GM18868 (cell line): ENCODE results near the gene MLYCD.

Experiments used
- ATAC-seq: cut with Tn5 transposase; IDR thresholded peaks from one replicate; pipeline ENCODE4 v1.9.1; 2021; ENCODE audit warnings: mild to moderate bottlenecking, moderate library complexity; ENCODE audit not compliant: unreplicated experiment

MLYCD gene

DNA sequence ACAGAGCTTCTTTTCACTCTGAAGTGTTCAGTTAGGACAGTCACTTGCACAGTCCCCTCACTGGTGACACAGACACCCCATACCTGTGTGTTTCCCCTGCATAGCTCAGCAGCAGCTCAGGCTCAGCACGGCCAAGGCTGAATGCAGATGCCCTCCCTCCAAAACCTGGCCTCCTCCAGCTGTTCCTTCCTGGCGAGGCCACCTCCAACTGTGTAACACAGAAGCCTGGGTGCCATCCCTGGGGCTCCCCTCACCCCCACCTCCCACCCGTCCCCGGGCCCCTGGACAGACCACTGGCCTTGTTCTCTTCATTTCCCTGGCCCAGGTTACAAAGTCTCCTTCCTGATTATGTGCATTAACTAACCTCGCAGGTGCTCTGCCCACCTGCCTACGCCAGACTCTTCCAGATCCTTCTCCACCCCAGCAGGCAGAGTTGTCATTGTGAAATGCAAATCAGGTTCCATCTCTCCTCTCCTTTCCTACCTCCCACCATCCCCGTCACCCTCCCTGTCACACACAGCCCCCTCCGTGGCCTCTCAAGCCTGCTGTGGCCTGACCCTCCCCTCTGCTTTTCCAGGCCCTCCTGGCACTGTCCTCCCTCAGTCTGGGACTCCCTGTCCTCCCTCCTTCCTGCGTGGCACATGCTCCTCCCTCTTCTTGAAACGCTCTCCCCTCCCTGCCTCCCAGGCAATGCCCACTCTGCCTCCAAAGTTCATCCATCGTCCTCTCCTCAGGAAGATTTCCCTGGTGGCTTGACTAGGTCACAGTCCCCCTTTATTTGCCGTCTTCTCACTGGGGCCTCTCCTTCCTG is 26.4 kb downstream of the MLYCD start:
- ATAC-seq, result no peak

DNA sequence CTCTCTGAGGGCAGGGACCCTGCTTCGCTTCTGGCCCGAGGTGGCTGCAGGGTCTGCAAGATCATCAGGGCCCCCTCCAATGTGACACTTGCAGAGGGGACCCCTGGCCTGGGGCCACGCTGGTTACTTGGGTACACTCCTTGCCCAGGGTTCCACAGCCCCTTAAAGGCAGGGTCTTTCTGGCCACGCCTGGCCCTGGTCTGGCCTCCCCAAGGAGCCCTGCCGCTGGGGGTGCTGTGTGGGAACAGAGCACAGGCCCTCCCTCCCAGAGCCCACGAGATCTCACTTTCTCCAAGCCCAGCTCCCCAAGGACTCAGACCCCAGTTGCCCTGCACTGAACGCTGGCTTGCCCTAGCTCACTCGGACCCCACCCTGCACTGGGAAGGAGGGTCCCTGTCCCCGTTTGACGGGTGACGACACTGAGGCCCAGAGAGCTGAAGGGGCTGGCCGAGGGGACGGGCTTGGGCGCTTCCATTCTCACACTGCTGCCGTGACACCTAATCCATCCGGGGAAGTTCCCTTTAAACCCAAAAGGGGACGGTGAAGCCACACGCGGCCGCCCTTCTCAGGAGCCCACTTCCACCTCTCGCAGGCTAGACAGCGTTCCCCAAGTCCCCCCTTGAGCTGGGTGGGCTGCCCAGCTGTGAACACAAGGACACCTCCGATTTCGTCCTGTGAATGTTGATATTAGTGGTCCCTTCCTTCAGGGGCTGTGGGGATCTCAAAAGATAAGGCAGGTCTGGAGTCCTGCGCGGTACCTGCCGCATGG is 27.2 kb downstream of the MLYCD start:
- peak; percentile 16 for ATAC-seq

DNA sequence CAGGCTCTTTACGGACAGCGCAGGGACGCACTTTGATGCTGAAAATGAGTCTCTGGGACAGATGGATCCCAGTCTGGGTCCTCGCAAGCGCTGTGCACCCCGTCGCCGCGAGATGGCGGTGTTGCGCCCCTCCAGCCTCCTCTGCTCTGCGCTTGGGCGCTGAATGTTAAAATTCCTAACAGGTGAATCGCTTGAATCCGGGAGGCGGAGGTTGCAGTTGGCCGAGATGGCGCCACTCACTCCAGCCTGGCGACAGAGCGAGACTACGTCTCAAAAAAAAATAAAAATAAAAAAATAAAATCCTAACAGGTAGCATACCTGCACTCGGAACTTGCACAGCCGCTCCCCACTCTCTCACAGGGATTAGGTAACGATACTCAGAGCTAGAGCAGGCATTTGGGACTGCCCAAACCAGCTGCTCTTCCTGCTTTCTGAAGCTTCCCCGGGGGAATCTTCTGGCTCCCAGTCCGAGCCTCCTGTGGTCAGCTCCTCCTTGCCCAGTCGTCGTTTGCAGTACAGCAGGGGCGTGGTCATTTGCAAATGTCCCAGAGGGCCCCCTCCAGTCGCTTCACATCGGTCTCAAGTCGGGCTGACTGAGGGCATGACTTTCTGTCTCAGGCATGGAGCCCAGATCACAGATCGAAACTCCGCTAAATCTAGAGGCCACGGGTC is 27.9 kb downstream of the MLYCD start:
- peak; percentile 64 for ATAC-seq

DNA sequence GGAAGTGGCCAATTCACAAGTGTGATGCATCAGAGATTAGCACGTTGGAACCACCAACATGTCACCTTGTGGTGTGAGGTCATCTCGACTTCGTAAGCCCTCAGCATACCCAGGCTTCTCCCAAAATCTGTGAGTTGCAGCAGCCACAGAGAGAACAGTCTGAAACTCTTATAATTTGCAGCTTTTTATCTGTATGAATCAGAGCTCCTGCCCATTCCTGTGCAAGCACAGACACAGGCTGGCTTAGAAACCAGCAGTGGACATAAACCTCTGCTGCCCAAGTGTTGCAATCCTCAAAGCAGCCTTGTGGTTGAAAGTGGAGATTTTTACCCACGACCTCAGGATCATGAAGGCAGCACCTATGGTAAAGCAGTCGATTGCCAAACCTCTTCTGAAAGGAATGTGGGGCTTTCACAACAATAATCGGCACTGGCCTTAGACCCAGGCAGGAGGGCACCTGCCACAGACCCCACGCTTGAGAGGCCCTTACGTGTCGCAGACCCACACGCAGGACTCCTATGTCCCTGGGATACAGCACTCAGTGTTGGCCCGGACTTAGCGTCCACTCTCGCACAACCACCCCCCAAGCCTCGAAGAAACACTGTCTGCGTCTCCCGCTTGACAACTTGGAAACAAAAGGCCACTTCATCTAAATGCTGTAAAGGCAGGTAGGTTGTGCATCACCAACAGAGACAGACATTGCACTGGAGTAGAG is 29.6 kb downstream of the MLYCD start:
- ATAC-seq, result no peak

DNA sequence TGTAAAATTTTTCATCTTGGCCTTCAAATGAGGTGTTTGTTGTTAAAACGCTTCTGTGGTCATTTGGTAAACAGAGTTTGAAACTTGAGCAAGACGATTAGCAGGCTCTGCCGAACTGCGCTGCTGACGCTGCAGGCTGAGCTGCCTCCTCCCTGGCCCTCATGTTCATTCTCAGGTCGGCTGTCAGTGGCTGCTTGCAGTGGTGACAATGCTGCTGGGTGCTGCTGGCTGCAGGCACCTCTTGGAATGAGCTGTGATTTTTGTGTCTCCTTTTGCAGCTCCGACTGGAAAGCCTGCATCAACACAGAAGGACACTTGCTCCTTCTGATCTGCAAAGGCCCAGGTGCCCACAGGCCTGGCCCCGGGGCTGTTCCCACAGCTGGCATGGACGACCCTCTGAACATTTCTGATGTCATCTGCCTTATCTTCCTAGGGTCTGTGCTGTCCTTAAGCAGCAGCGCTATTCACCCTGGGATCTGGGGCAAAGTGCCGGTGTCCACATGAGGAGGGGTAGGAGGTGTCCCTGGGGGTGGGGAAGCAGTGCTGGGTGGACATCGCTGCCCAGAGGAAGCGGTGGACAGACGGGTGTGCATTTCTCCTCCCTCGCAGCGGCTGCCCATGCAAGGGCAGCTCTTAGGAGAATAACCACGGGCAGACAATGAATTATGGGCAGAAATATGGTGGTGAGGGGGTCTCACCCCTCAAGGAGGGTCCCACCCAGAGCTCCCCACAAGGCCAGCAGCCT is 31.1 kb downstream of the MLYCD start:
- ATAC-seq, result no peak

DNA sequence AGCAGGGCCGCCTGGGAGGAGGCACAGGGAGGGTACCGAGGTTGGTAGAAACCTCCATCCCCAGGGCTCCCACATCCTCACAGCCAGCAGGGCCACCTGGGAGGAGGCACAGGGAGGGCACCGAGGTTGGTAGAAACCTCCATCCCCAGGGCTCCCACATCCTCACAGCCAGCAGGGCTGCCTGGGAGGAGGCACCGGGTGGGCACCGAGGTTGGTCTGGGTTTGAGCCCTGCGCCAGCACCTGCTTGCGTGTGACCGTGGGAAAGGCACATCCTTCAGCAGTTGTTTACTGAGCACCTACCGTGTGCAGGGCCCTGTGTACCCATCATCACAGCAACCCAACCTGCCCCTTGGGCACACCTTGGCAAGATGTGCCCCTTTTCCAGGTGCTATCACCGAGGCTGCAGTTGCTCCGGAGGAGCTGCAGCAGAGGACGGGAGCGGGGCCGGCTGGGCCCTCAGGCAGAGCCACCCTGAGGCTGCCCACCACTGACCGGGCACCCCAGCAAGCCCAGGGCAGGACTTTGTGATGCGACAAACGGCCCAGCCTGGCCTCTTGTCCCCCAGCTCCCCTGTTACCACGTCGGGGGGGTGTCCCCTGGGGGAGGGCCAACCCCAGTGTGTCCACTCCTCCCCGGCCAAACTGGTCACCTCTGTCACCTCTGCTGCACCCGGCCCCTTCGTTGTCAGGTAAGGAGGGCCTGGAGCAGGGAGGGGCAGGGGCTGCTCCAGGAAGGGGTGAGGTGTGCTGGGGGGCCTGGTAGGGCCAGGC is 32.0 kb downstream of the MLYCD start:
- no peak for ATAC-seq

DNA sequence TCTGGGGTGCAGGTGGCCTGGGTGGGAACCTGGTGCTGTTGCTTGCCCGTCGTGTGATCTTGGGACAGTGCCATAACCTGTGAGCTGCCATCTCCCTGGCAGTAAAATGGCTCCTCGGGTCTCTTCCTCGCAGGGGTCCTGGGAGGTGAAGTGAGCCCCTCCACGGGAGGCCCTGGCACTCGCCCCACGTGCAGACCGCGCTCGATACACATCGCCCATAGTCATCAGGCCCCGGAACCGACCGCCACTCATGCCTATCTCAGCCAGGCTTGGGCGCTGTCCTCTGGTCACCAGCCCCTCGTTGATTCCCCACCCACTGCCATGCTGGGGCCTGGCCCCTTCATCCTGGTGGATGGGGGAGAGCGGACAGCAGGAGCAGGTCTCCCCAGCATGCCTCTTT is 32.6 kb downstream of the MLYCD start:
- ATAC-seq, result no peak

DNA sequence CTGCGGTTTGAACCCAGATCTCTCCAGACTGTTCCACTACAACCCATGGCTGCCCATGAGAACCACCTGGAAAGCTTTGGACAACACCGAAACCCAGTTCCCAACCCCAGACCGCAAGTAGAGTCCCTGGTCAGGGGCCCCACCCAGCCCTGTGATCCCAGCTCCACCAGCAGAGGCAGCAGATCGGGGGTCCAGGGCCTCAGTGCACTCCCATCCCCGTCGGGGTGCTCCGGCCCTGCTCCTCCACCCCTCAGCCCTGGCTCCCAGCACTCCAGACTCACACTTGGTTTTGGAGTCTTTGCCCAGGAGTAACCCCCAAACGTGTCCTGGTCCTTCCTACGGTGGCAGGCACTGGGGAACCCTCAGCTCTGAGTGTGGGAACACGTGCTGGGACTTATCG is 33.4 kb downstream of the MLYCD start:
- no peak for ATAC-seq

DNA sequence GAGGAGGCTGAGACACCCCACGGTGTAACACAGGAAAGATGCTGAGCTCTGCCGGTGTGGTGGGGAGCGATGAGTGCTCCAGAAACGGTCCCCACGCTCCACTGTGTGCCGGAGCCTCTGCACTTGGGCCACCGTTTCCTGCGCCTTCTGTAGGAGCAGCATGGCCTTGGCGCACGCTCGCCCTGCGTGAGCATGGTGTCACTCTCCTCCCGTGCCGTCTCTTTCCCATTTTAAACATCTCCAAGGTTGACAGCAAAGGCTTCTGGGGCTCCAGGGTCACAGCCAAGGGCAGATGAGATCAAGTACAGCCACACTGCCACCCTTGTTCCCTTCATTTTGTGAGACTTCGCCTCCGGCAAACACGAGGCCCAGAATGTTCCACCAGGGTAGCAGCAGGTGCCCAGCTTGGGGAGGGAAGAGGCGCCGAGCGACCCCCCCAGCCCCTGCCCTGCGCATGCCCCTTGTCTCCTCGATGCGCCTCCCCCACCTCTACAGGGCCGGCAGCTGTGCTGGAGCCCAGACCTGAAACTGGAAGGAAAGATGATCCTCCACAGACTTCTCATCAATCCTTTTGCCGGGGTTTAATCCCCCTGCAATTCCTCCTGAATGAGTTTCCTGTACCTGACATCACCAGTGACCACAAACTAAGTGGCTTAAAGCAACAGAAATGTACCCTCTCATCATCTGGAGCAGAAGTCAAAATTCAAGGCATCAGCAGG is 34.2 kb downstream of the MLYCD start:
- no peak for ATAC-seq

DNA sequence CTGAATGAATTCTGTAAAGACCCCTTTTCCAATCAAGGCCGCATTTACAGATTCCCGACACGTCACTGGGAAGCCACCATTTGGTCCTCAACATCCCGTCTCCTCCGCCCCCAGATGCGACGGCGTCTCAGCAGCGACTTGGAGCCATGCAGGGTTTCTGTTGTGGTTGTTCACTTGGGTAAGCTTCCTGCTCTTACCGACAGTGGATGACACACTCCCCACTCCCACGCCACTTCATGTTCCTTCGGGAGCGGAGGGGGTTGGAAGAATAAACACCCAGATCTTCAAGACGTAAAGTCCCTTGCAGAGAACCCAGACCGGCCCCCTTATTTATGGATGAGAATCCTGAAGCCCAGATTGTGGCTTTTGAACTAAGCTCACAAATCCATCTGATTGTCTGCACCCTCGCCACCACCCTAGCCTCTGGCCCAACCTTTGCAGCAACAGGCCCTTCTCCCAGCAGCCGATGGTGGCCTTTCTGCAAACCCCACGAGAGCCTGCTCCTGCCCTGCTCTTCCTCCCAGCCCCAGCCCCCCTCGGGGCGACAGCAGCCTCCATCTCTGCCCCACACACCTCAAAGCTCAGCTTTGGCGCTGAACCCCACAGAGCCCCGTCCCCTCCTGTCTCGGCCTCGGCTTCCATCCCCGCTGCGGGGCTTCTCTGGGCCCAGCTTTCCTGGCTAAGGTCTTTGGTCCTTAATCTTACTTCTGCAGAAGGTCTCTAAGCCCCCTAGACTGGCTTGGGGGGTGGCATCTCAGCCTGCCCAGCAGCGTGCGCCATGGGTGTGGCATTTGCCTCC is 35.2 kb downstream of the MLYCD start:
- no peak for ATAC-seq

DNA sequence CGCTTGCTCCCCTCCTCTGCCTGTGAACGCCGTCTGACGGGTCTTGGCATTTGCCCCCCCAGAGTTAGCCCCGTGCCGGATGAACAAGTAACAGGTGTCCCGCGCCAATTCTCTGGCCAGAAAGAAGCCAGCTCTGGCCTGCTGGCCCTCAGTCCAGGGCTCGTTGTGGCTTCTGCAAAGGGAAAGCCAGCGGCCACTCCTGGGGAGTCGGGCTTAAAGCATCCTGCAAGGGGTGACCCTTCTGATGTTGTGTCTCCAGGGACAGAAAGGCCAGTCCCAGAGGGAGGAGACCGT is 35.7 kb downstream of the MLYCD start:
- no peak for ATAC-seq

DNA sequence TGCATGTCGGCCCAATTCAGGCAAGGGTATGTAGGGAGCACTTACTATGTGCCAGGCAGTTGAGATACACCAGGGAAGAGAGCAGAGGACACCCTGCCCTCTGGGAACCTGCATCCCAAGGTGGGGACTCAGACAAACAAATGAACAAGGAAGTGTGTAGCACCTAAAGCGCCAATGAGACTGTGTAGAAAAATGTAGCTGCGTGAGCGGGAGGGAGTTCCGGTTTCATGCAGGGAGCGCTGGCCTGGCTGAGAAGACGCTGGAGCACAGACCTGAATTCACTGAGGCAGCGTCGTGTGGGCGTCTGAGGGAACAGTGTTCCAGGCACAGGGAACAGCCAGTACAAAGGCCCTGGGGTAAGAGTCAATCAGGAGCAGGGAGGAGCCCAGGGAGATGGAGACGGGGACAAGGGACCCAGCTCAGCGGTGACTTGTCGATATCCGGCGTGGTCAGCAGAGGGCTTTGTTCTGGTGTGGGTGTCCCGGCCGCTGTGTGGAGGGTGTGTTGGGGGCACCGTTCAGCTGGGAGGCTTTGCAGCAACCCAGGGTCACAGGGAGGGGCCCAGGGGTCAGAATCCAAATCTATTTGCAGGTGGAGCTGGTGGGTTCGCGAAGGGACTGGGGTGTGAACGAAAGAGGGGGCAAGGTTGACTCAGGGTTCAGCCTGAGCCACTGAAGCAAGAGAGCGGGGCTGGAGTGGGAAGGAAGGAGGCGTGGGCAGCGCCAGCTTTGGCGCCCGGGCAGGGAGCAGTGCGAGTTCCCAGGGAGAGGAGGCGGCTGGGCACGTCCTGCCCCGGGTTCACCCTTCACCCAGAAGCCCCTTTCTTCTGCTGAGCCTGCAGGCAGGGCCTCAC is 36.3 kb downstream of the MLYCD start:
- ATAC-seq, result no peak

DNA sequence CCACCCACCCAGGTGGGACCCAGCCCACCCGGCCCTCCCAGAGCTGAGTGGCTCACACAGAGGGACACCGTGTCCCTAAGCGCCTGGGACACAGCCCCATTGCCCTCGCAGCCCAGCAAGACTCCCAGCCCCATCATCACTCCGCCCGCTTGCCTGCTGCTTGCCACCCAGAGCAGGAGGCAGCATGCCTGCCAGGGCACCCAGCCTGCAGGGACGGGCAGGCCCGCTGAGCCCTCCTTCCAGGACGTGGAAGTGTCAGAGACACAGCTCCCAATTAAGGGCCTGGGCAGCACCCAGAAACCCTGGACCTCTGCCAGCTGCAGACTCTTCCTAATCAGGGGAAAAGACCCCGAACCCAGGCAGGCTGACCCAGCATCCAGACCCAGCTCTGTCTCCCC is 36.9 kb downstream of the MLYCD start:
- ATAC-seq, result no peak

DNA sequence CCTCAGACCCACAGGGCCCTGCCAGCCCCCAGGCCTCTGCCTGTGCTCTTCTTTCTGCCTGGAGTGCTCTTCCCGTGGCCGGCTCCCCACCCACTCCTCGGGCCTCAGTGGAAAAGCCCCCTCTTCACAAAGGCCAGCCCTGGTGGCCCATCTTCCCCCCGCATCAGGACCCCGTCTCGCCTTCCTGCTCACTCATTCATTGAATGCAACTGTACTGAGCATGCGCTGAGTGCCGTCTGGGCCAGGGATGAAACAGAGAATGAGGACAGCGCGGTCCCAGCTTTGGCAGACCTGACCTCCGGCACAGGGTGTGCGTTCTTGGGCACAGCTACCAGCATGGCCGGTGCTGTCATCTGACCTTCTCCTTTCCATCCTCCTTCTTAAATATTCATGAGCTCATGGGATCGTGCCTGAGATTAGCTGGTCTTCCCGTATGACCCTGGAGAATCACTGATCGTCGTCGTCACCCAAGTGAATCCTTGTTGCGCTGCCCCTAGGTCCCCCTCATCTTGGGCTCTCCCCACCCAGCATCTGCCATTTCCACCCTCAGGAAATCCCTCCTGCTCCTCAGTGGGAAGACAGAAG is 37.8 kb downstream of the MLYCD start:
- no peak for ATAC-seq

DNA sequence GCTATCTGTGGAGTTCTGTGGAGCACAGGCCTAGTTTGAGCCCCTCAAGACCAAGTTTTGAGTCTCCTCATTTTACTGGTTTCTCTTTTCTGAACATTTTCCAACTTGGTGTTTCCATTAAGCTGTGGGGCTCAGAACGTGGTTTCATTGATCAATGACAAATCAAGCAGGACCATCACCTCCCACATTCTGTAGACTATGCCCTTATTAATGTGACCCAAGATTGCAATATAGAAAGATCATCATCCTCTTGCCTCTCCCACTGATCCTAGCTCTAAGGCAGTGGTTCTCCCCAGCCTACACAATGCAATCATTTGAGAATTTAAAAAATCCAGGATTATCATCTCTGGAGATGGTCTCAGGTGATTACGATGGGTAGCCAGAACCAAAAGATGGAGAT is 38.4 kb downstream of the MLYCD start:
- ATAC-seq, result no peak

DNA sequence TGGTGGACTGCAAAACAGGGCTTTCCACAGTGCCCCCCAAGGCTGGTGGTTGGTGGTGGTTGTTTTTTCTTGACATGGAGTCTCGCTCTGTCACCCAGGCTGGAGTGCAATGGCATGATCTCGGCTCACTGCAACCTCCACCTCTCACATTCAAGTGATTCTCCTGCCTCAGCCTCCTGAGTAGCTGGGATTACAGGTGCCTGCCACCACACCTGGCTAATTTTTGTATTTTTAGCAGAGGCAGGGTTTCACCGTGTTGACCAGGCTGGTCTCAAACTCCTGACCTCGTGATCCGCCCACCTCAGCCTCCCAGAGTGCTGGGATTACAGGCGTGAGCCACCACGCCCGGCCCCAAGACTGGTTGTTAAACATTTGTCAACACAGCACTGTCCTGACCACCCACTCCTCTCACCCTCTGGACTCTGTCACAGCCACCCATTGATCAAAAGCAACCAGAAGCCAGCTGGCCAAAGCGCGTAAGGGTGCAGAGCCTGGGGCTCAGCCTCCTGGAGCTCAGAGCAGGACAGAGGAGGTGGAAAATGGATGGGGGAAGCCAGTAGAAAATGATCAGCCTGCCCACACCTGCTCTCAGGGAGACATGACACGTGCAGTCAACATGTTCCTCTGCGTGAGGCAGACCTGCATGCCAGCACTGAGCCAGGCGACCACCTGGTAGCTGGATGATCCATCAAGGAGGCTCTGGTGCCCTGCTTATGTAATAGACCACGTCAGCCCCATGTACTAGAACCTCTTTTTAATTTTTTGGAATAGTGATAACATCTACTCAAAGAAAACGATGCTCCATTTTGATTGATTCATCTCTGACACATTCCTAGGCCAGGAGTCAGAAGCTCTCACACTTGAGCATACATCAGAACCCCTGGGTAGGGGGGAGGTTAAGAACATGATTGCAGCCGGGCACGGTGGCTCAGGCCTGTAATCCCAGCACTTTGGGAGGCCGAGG is 39.3 kb downstream of the MLYCD start:
- no peak for ATAC-seq
